PC-9 (cell line): Measurements from ENCODE around the gene SERTAD1.

Source experiments
- EZH2 ChIP-seq: fragments of 200-600 bp; sonication (generic); IDR thresholded peaks from 2 replicates; pipeline ENCODE4 v1.8.0; 2017; ENCODE audit warnings: antibody characterized with exemption, low read depth
- TF ChIP-seq, protein P1 (sequence below): fragments of 200-600 bp; sonication (generic); conservative IDR thresholded peaks from 2 replicates; pipeline ENCODE4 v1.6.1; 2017; ENCODE audit warnings: mixed run types, antibody characterized with exemption, mild to moderate bottlenecking, moderate library complexity

DNA sequence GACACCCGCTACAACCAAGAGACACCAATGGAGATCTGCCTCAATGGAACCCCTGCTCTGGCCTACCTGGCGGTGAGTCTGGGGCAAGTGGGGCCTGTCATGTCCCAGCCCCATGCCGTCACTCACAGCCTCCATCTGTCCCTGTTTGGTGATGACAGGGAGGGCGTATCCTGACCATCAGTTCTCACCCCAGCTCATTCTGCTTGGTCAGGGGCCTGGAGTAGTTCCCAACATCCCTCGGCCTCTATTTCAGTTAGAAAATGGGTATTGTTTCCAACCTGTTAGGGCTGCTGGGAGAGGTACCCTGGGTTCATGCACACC lies 54.0 kb downstream of the SERTAD1 start:
- TF ChIP-seq, protein P1, sequence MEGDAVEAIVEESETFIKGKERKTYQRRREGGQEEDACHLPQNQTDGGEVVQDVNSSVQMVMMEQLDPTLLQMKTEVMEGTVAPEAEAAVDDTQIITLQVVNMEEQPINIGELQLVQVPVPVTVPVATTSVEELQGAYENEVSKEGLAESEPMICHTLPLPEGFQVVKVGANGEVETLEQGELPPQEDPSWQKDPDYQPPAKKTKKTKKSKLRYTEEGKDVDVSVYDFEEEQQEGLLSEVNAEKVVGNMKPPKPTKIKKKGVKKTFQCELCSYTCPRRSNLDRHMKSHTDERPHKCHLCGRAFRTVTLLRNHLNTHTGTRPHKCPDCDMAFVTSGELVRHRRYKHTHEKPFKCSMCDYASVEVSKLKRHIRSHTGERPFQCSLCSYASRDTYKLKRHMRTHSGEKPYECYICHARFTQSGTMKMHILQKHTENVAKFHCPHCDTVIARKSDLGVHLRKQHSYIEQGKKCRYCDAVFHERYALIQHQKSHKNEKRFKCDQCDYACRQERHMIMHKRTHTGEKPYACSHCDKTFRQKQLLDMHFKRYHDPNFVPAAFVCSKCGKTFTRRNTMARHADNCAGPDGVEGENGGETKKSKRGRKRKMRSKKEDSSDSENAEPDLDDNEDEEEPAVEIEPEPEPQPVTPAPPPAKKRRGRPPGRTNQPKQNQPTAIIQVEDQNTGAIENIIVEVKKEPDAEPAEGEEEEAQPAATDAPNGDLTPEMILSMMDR: no peak
- TF ChIP-seq EZH2: no peak
